ENCODE results near the gene ECE1.

DNA sequence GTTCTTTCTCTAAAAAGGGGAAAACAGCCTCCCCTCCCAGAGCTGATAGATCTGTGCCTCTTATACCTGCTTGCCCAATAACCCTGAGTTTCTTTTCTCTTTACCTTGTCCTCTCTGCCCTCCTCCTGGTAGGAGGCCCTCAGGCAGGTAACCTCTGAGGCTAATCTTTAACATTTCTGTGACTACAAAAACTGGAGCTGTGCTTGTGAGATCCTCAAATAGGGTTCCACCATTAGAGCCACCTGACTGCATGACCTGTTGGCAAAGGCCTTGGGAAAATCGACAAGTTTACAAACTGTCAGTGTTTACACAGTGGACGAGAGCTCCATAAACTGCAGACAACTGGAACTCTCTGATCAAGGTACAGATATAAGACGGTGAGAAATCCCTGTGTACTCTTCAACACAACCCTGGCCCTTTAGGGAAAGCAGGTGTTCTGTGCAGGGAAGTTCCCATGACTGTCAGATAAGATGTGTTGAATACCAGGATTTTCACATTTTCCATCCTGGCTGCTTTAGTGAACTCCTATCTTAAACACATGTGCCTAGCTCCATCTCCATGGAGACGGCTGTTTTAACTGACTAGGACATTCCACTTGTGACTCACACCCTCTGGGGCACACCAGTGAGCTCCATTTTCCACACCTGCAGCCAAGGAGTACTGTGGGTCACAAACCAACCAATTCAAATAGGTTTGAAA, 38.3 kb downstream of the ECE1 start:
- no peak for TF ChIP-seq TCF12 (IDR thresholded peaks at IDR 0.05; ENCODE audit: low read depth)
- TF ChIP-seq FOXM1 (IDR thresholded peaks at IDR 0.05; ENCODE audit: borderline replicate concordance, low read depth): no peak
- TF ChIP-seq CEBPB (IDR thresholded peaks at IDR 0.05): no peak
- TF ChIP-seq YY1 (IDR thresholded peaks at IDR 0.05; ENCODE audit: low read depth): no peak
- no peak for TF ChIP-seq EP300 (IDR thresholded peaks at IDR 0.05; ENCODE audit: borderline replicate concordance)
- TF ChIP-seq TAF1 (IDR thresholded peaks at IDR 0.05; ENCODE audit: low read depth): no peak
